Measurements from ENCODE around the gene EDIL3.
A peak's percentile ranks its signal among the peaks of the same experiment; 100 is the strongest.

EDIL3 gene

GRCh38 chr5:83957188-83957587 is 427.5 kb downstream of the EDIL3 start:
- H3K4me3 ChIP-seq (ENCODE audit: control insufficient read depth, low read depth, low read length), result no peak overlapping the region
- TF ChIP-seq, protein P1, sequence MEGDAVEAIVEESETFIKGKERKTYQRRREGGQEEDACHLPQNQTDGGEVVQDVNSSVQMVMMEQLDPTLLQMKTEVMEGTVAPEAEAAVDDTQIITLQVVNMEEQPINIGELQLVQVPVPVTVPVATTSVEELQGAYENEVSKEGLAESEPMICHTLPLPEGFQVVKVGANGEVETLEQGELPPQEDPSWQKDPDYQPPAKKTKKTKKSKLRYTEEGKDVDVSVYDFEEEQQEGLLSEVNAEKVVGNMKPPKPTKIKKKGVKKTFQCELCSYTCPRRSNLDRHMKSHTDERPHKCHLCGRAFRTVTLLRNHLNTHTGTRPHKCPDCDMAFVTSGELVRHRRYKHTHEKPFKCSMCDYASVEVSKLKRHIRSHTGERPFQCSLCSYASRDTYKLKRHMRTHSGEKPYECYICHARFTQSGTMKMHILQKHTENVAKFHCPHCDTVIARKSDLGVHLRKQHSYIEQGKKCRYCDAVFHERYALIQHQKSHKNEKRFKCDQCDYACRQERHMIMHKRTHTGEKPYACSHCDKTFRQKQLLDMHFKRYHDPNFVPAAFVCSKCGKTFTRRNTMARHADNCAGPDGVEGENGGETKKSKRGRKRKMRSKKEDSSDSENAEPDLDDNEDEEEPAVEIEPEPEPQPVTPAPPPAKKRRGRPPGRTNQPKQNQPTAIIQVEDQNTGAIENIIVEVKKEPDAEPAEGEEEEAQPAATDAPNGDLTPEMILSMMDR (conservative IDR thresholded peaks at IDR 0.05; ENCODE audit: control insufficient read depth, insufficient read depth, low read depth, low read length), result no peak
- DNase-seq (ENCODE audit: low read depth), result peak; percentile 24

- TF ChIP-seq, protein P1 (conservative IDR thresholded peaks at IDR 0.05; ENCODE audit: control insufficient read depth, insufficient read depth, low read depth, low read length), result no peak
- no peak overlapping the region for H3K4me3 ChIP-seq (ENCODE audit: control insufficient read depth, low read depth, low read length)
- no peak for DNase-seq (ENCODE audit: low read depth)
These were observed 428.3 kb downstream of the EDIL3 start for GRCh38 chr5:83956386-83956785.

GRCh38 chr5:83955916-83956315 is 428.8 kb downstream of the EDIL3 start:
- TF ChIP-seq, protein P1 (conservative IDR thresholded peaks at IDR 0.05; ENCODE audit: control insufficient read depth, insufficient read depth, low read depth, low read length), result no peak
- H3K4me3 ChIP-seq (ENCODE audit: control insufficient read depth, low read depth, low read length), result no peak overlapping the region
- DNase-seq (ENCODE audit: low read depth), result peak; percentile 46

DNA sequence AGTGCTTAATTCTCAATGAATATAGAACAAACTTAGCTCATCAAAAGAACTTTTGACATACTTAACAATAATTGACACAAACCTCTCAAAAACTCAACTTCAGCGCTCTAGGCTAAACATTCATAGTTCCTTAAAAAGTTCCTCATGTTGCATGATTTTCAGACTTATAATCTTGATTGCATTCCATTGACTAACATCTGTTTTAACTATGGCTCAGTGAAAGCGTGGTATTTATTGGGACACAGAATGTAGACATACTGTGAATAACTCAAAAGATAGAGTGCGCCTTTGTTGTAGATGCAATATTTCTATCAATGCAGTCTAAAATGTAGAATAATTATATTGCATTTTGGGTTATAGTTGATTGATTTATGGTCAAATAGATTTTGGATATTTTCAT is 436.9 kb downstream of the EDIL3 start:
- TF ChIP-seq, protein P1 (conservative IDR thresholded peaks at IDR 0.05; ENCODE audit: control insufficient read depth, insufficient read depth, low read depth, low read length), result no peak
- no peak for DNase-seq (ENCODE audit: low read depth)
- H3K4me3 ChIP-seq (ENCODE audit: control insufficient read depth, low read depth, low read length), result no peak overlapping the region

- H3K4me3 ChIP-seq (ENCODE audit: control insufficient read depth, low read depth, low read length), result no peak overlapping the region
- no peak for DNase-seq (ENCODE audit: low read depth)
- TF ChIP-seq, protein P1 (conservative IDR thresholded peaks at IDR 0.05; ENCODE audit: control insufficient read depth, insufficient read depth, low read depth, low read length), result no peak
These were observed 438.2 kb downstream of the EDIL3 start for GRCh38 chr5:83946516-83946915.

- TF ChIP-seq, protein P1 (conservative IDR thresholded peaks at IDR 0.05; ENCODE audit: control insufficient read depth, insufficient read depth, low read depth, low read length), result no peak
- no peak overlapping the region for H3K4me3 ChIP-seq (ENCODE audit: control insufficient read depth, low read depth, low read length)
- no peak for DNase-seq (ENCODE audit: low read depth)
These were observed 442.5 kb downstream of the EDIL3 start for GRCh38 chr5:83942155-83942554.

- no peak for DNase-seq (ENCODE audit: low read depth)
- TF ChIP-seq, protein P1 (conservative IDR thresholded peaks at IDR 0.05; ENCODE audit: control insufficient read depth, insufficient read depth, low read depth, low read length), result no peak
- H3K4me3 ChIP-seq (ENCODE audit: control insufficient read depth, low read depth, low read length), result no peak overlapping the region
These were observed 446.8 kb downstream of the EDIL3 start for GRCh38 chr5:83937837-83938236.
